H1 (cell line): ENCODE measurements around the gene ZDHHC8. TPM values are rescaled to one million over a fixed set of nuclear protein-coding genes. Genes with fewer than 3 reads are reported as not detected.

ENCODE experiments used
- MAFK ChIP-seq: IDR thresholded peaks from 2 replicates; pipeline ENCODE4 v1.6.1; 2012; ENCODE audit warnings: low read depth, mild to moderate bottlenecking, improper control_type of control experiment, low read length
- RXRA ChIP-seq: IDR thresholded peaks from 2 replicates; pipeline ENCODE4 v1.6.1; 2011; ENCODE audit warnings: low read depth, mild to moderate bottlenecking, low read length, moderate library complexity; ENCODE audit not compliant: insufficient read depth
- SRF ChIP-seq: IDR thresholded peaks from 2 replicates; pipeline ENCODE4 v1.6.1; 2011; ENCODE audit warnings: mild to moderate bottlenecking, low read depth, low read length, moderate library complexity
- YY1 ChIP-seq: IDR thresholded peaks from 2 replicates; pipeline ENCODE4 v1.6.1; 2011; ENCODE audit warnings: low read depth, mild to moderate bottlenecking, low read length
- polyA plus RNA-seq, 7 experiments: library from polyadenylated mRNA; depleted of rRNA in 3 of 7; stranded (reverse) in 5 of 7; unstranded in 2 of 7; fragments of >200 nt in 5 of 7; fragments of 200-250 nt in 2 of 7; gene quantifications; 1 replicate in 5 of 7; 2 replicates in 1 of 7; 4 replicates in 1 of 7; pipeline versions ENCODE4 v1.2.1 to v1.2.3, GENCODE V29; 2011 to 2013; ENCODE audit warnings: missing spikeins in 2 of 7, mixed read lengths in 2 of 7
- total RNA-seq: library from RNA; stranded (reverse); fragmentation: NEBNext Ultra II Directional; extraction: Animal tissue kit (Norgen Biotek cat#: 25700); gene quantifications from 2 replicates; pipeline ENCODE4 v1.2.1, GENCODE V29; 2021

Gene ZDHHC8
- total and polyA plus RNA-seq, 2 of the 8 experiments (the other 6 are each of a cell fraction or from before 2014, with no cell fraction given), result 18.6 to 65.6 TPM

GRCh38 chr22:20155330-20156041 is 23.9 kb downstream of the ZDHHC8 start (continued):
- no peak for TF ChIP-seq MAFK
- no peak for TF ChIP-seq RXRA
- no peak for TF ChIP-seq SRF
- no peak for TF ChIP-seq YY1
